ENCODE results near the gene RFWD3.

The RFWD3 gene

DNA sequence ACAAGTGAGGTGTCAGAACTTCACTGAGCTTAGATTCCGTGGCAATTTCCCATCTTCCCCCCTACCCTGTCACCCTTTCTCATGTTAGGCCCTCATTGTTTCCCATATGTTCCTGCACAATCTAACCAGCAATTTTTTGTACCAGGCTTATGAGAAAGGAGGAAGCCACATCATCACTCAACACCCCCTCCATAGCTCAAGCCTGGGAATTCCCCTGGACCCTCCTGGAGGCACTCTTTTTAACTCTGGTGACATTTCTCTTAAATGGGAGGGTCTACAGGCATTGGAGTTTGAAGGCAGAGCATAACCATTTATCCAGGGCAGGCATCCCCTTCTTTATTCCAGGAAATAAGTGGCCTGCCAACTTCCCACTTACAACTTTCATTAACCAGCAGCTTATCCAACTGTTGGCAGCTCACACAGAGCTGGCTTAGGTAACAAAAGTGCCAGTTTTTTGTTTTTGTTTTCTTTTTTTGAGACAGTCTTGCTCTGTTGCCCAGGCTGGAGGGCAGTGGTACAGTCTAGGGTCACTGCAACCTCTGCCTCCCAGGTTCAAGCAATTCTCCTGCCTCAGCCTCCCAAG, 49.4 kb downstream of the RFWD3 start:
- no peak for DNase-seq (ENCODE audit: low spot score)

DNA sequence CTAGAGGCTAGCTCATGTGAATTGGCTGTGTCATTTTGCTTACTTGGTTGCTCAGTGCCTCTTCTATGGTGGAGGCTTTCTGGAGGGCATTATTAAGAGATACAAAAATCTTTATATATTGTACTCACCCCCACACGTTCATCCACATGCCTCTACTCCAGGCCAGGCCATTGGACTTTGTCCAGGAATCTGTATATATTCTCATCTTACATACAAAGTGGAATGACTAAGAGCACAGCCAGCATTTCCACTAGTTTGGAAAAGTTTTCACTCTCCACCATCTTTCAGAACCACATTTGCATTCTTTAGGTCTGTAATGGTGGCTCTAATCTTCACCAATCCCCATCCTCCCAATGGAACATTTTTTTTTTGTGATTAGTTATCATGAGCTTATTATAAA, 55.0 kb downstream of the RFWD3 start:
- DNase-seq (ENCODE audit: low spot score), result no peak

DNA sequence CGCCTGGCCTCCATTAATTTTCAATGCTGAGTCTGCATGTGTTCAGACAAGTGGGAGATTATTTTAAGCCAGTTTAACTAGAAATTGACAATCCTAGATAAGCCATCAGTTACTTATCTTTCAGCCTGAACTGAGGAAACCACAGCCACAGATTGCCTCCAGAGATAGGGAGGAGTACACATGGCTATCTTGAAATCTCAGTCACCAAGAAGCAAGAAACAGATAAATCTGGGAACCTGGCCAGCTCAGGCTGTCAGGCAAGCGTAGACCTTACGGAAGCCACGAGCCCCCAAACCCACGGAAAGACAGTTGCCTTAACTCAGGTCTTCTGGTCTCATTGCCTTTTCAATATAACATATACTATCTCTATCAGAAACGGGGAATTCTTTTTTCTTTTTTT, 57.7 kb downstream of the RFWD3 start:
- DNase-seq (ENCODE audit: low spot score), result no peak

DNA sequence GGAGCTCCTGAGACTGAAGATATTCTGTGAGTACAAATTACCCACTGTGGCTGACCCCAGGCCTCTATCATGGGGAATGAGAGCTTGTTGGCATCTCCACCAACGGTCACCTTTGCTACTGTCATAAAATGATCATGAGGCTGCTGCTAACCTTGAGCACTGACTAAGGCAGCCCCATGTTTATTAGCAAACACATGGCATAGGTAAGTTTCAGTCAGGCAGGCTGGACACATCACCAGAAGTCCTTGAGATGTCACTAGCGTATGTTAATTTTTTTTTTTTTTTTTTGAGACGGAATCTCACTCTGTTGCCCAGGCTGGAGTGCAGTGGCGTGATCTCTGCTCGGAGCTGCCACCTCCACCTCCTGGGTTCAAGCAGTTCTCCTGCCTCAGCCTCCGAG, 58.3 kb downstream of the RFWD3 start:
- DNase-seq (ENCODE audit: low spot score), result no peak

DNA sequence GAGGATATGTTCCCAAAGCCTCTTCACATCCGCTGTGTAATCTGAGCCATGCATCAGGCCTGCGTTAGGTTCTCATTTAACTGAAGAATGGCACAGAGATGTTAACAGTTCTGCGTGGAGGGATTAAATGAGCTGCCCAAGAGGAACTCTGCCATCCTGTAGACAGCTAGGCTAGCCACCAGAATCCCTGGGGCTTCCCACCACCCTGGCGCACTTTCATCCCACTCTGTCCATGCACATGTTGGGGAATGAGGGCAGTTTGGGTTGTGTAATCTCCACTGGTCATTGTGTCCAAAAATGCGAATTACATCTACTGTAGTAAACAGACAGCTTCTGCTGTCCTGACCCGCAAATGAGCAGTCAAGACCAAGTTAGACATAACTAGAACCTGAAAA, 58.7 kb downstream of the RFWD3 start:
- no peak for DNase-seq (ENCODE audit: low spot score)

DNA sequence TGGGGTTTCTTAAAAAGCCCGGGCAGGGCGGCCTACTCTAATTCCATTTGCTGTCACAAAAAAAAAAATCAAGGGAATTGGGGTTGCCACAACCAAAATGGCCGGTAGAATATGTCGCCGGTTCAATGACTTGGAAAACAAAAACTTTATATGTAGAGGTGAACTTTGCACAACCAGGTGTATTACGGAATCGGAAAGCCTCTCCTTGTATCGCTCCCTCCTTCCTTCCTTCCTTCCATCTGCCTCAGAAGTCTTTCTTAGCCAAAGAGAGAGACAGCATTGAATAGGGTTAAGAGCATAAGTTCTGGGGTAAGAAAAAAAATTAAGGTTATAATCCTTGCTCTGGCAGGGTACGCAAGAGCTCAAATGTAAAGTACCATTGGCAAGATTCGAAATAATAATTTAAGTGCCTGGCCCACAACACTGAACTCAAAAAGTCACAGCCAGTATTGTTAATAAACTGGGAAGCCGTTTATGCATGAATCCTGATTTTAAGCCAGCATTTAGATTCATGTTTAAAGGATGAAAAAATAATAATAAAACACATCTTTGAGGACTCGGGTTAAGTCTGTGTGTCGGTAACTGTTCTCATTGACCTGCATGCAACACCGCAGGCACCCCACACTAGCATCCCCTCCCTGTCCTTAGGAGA, 59.2 kb downstream of the RFWD3 start:
- no peak for DNase-seq (ENCODE audit: low spot score)

DNA sequence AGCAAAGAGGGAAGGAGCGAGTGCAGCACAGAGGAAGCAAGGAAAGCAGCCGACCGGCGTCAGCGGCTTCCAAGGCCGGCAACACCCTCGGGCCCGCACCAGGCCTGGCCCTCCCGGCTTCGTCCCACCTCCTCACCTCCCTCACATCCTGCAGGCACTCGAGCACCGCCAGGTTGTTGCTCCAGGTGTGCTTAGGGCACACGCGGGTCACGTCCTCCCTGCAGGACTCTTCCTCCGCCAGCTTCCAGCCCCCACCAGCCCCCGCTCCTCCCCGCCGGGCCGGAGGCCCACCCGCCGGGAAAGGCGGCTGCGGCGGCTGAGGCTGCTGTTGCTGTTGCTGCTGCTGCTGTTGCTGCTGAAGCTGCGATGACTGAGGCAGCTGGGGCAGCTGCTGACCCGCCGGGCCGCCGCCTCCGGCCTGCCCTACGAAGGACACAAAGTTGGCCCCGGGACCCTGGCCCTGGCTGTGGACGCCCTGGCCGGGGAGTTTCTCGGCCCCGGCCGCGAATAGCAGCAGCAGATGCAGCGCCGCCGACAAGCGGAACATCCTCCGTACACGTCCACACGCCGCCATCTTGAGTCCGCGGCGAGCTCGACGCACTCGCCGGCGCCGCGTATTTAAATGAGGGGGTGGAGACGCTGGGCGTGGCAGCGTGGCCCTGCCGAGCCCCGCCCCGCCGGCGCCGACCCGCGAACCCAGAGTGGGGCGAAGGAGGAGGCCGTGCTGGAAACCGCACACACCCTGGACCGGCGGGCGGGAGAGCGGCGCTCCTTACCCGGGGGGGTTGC, 60.0 kb downstream of the RFWD3 start, which contains the start of gene GLG1:
GLG1 (minus strand) TSS at position 594 of the 789 bp plus-strand sequence; CDS start at position 574, 20 bp downstream.
- DNase-seq (ENCODE audit: low spot score), result peak; percentile 97

DNA sequence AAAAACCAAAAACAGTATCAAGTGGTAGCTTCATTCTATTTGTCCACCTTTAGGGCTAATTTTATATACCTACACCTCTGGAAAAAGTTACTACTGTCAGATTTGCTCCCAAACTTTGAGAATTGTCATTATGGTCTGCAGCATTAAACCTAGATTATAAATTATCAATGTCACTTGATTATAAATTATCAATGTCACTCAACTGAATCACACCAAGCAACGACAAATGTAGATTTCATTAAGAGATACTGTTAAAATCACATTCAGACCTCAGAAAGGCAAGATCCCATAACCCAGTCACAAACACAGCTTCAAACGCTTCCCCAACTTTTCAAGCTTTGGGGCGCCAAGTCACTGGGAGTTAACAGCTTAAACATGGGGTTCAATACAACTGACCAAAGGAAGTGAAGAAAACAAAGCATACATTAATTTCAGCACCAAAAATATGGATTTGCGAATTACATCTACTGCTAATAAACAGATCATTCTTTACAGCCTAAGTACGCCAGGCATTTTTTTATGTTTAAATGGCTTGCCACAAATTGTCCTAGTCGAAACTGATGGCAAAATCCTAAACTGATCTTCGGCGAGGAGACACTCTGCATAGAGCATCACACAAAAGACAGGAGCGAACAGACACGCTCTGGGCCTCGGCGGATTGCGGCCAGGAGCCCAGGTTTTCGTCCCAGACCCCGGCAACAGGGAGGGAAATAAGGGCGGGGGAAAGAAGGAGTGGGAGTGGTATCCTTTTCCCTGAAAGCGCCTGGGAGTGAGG, 60.7 kb downstream of the RFWD3 start:
- DNase-seq (ENCODE audit: low spot score), result peak; percentile 29

DNA sequence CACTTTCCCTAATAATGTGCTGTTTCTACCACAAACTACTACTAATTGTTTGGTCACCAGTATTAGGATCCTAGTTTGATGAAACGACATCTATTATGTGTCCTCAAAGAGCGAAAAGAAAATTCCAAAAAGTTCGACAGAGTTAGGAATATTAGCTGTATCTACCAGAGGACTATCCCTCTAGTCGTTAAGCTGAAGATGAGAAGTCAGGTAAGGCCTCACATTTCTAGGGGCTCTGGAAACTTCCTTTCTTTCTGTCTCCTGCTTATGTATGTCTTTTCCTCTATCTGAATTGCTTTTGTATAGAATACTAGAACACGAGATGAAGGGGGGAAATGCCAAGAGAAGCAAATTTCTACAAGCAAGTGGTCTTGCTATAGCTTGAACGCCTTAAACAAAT, 61.3 kb downstream of the RFWD3 start:
- no peak for DNase-seq (ENCODE audit: low spot score)

DNA sequence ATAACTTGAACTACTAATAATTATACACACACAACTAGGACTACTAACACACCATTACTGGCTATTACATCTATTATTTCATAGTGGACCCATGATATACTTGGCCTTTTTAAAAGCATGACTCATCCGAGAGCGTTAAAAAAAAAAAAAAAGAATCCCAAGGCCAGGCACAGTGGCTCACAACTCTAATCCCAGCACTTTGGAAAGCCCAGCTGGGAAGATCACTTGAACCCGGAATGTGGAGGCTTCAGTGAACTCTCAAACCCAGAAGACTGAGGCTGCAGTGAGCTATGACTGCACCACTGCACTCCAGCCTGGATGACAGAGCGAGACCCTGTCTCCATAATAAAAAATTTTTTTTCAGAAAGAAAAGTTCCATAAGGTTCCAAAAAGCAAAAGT, 62.8 kb downstream of the RFWD3 start:
- no peak for DNase-seq (ENCODE audit: low spot score)

DNA sequence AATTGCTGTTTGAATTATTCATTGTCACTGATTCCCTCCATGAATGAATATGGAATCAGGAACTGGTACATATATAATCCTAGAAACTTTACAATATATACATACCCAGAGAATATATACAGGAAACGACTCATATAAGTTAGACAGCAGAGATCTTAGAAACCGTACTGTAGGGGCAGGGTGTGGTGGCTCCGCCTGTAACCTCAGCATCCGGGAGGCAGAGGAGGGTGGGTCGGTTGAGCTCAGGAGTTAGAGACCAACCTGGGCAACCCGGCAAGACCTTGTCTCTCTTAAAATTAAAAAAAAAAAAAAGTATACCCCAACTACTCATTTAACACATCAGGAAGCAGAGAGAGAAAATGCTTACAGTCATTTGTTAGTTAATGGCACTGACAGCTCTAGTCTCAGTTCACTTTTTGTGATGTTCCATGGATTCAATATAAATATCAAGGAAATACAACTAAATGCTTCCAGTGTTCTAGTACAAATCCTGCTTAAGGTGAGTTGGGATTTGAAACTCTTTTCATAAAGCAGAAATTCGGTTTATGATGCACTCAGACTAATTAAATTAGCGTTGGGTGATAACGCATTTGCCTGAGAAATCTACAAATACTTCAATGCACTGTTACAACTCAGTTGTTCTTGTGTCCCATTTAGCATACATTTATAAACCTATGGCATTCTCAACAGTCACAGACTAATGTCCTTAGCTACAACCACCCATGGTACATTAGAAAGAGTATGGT, 65.4 kb downstream of the RFWD3 start:
- DNase-seq (ENCODE audit: low spot score), result no peak

DNA sequence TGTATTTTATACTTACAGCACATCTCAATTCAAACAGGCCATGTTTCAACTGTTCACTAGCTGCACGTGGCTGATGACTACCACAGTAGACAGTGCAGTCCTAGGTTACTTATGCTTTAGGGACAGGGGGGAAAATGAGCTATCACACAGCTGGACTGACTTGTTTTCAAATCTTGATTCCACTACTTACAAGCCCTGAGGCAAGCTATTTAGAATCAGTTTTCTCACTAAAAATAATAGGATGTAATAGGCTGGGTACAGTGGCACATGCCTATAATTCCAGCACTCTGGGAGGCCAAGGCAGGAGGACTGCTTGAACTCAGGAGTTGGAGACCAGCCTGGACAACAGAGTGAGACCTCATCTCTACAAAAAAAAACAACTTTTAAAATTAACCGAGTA, 70.1 kb downstream of the RFWD3 start:
- no peak for DNase-seq (ENCODE audit: low spot score)

DNA sequence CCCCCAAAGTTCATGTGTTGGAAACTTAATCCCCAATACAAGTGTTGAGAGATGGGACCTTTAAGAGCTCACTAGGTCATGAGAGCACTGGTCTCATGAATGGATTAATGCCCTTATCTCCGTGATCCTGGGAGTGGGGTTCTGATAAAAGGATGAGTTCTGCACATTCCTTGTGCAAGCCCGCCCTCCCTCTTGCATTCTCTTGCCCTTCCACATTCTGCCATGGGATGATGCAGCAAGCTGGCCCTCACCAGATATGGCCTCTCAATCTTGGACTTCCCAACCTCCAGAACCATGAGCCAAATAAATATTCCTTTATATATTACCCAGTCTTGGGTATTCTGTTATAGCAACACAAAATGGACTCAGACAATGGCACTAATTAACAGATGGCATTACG, 73.8 kb downstream of the RFWD3 start:
- DNase-seq (ENCODE audit: low spot score), result no peak

DNA sequence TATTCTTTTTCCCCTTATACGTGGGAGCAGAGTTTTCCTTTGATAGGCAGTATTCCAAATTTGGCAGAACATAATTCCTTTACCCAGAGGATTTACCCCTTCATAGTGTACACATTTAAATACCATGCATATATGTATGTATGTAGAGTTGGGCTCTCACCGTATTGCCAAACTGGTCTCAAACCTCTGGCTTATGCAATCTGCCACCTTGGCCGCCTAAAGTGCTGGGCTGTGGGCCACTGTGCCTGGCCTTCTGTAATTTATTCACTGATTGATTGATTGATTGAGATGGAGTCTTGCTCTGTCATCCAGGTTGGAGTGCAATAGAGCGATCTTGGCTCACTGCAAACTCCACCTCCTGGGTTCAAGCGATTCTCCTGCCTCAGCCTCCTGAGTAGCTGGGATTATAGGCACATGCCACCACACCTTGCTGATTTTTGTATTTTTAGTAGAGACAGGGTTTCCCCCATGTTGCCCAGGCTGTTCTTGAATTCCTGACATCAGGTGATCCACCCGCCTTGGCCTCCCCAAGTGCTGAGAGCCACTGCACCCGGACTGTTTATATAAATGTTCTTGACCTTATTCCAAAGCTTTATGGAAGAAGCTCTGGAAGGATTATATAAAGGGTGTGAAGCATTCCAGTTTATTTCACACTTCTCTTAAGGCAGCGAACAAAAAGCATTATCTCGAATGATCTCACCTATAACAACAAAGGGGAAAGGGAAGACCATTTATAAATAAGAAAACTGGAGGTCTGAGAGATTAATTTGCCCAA, 74.6 kb downstream of the RFWD3 start:
- DNase-seq (ENCODE audit: low spot score), result no peak

DNA sequence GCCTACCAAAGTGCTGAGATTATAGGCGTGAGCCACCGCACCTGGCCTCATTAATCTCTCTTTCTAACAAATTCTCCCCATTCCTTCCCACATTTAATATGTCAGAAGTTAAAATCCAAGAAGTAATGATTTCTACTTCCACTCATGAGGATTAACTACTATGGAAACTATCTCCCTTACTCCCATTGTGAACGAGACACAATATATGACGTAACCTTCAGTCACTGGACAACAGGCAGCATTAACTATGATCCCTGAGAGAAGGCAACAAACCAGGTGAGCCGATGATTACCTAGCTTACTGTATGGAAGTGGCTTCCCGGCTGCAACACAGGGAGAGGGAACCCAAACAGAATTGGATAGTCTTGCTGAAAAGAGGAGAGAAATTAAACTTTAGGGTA, 79.7 kb downstream of the RFWD3 start:
- DNase-seq (ENCODE audit: low spot score), result no peak

DNA sequence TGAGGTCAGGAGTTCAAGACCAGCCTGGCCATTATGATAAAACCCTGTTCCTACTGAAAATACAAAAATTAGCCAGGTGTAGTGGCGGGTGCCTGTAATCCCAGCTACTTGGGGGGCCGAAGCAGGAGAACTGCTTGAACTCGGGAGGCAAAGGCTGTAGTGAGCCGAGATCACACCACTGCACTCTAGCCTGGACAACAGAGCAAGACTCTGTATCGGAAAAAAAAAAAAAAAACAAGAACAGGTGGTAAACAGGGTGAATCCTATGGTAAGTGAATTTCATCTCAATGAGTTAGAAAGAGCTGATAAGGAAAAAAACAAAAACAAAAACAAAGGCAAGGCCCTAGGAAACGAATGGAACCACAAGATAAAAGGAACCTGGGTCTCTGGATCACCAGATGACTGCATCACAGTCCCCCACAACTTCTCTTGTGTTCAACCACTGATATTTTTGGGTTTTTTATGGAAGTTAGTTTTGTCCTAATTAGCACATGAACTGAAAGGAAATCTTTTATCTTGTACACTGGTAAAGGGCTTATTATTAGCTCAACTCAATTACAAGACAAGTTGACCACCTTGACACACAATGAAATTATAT, 80.7 kb downstream of the RFWD3 start:
- DNase-seq (ENCODE audit: low spot score), result no peak

DNA sequence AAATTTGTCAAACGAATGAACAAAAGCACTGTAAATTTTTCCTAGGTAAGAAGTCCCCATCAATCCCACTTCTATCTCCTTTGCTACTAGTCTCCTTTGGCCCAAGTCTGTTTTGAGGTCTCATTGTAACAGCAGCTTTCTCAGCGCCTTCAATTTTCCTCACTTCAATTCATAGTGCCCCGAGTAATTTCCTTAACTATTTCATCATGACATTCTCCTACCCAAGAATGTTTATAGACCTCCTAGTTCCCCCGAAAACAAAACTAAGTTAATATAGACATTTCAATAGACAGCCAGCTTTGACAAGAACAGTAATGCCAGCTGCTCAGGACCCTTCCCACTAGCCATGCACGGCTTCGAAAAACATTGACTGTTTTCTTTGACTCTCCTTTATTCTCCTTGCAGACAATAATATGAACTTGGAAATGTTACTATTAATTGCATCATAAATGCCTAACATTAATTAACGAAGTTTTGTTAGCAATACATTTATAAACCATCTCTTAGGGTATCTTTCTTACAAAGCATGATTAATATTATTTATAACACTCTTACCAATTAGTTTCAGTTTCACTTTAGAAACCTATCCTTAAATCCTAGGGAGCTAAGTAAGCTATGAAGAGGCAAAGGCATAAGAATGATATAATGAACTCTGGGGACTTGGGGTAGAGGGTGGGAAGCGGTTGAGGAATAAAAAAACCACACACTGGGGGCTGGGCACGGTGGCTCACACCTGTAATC, 82.6 kb downstream of the RFWD3 start:
- no peak for DNase-seq (ENCODE audit: low spot score)

DNA sequence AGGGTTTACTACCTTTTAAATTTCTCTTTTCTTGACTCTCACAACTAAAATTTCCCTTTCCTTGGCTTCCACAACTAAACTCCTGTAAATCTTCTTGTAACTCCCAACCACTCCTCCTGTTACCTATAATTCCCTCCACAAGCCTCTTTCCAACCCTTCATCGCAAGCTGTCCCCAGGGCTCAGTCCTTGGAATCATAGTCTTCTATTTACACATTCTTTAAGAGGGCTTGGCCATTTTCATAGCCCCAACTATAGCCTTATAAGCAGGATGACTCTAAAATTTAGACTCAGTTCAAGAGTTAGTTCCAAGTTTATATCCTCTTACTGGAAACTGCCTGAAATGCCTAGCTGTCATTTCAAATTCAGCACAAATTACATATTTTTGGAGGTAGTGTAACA, 83.7 kb downstream of the RFWD3 start:
- DNase-seq (ENCODE audit: low spot score), result no peak

DNA sequence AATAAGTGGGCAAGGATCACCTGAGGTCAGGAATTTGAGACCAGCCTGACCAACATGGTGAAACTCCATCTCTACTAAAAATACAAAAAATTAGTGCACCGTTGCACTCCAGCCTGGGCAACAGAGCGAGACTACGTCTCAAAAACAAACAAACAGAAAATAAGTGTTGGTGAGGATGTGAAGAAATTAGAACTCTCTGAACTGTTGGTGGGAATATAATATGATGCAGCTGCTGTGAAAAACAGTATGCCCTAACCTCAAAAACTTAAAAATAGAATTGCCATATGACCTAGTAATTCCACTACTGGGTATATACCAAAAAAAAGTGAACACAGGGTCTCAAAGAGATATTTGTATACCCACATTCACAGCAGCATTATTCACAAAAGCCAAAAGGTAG, 85.8 kb downstream of the RFWD3 start:
- DNase-seq (ENCODE audit: low spot score), result no peak

DNA sequence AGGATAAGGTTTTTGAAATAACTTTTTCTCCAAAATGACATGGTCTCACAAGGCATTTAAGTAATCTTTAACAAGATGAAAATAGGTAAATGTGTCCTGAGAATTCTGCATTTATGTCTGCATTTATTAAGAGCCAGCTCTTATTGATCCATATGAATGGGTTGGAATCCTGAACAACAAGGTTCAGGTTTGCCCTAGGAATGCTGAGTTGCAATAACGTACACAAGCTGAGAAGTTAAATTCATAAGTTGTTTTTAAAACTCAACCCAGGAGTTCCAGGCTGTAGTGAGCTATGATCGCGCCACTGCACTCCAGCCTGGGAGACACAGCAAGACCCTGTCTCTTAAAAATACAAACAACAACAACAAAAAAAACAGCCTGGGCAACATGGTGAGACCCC, 87.8 kb downstream of the RFWD3 start:
- DNase-seq (ENCODE audit: low spot score), result no peak

Data from AG20443 (cell line).